WTC11 (cell line): ENCODE data around the gene DTNB. TPM values are rescaled to one million over a fixed set of nuclear protein-coding genes. Genes with fewer than 3 reads are reported as not detected.

Experiments
- ATAC-seq: fragments of 200-7000 bp; cut with Tn5 transposase; 2 replicates; pipeline ENCODE4 v1.10.0; 2021; ENCODE audit warnings: mild to moderate bottlenecking, moderate library complexity
- CTCF ChIA-PET: fragments of 300-600 bp; sonication (Branson Sonifier 250); formaldehyde crosslinking; loops from one replicate; lab custom pipeline; 2021; ENCODE audit warnings: antibody characterized with exemption; lab: Charles Lee
- POLR2A ChIA-PET: fragments of 350-600 bp; sonication (Branson Sonifier 250); formaldehyde crosslinking; loops from one replicate; lab custom pipeline; 2021; ENCODE audit warnings: antibody characterized with exemption; lab: Charles Lee
- DNase-seq: peaks from one replicate; pipeline ENCODE4 v3.0.0; 2021; ENCODE audit warnings: low spot score
- H3K27ac Mint-ChIP-seq: 2 replicates; pipeline ENCODE4 v1.8.0; 2021; ENCODE audit warnings: mixed read lengths
- H3K27me3 Mint-ChIP-seq: 2 replicates; pipeline ENCODE4 v1.8.0; 2021; ENCODE audit warnings: low read depth, mild to moderate bottlenecking, moderate library complexity, mixed read lengths
- H3K36me3 Mint-ChIP-seq: 2 replicates; pipeline ENCODE4 v1.8.0; 2021; ENCODE audit warnings: mixed read lengths
- H3K4me1 Mint-ChIP-seq: 2 replicates; pipeline ENCODE4 v1.8.0; 2022; ENCODE audit warnings: mixed read lengths
- H3K4me3 Mint-ChIP-seq: 2 replicates; pipeline ENCODE4 v1.8.0; 2021; ENCODE audit warnings: mild to moderate bottlenecking, moderate library complexity, mixed read lengths
- H3K9me3 Mint-ChIP-seq: 2 replicates; pipeline ENCODE4 v1.8.0; 2021; ENCODE audit warnings: mixed read lengths
- ATF1 ChIP-seq: sonication (generic); formaldehyde crosslinking; IDR thresholded peaks from 2 replicates; pipeline ENCODE4 v1.8.1; 2023; ENCODE audit warnings: mild to moderate bottlenecking, moderate library complexity, missing genetic modification reagents
- EMX1 ChIP-seq: fragments of 250-450 bp; sonication (Bioruptor Pico); IDR thresholded peaks from 2 replicates; pipeline ENCODE4 v1.8.0; 2021; ENCODE audit warnings: mild to moderate bottlenecking
- KAT7 ChIP-seq: sonication (generic); formaldehyde crosslinking; IDR thresholded peaks from 2 replicates; pipeline ENCODE4 v1.8.1; 2023; ENCODE audit warnings: missing genetic modification reagents, mild to moderate bottlenecking, borderline replicate concordance
- MLX ChIP-seq: sonication (generic); formaldehyde crosslinking; IDR thresholded peaks from 2 replicates; pipeline ENCODE4 v1.8.1; 2023; ENCODE audit warnings: mild to moderate bottlenecking, missing genetic modification reagents, moderate library complexity
- NR1H2 ChIP-seq: sonication (generic); formaldehyde crosslinking; IDR thresholded peaks from 2 replicates; pipeline ENCODE4 v1.9.0; 2021; ENCODE audit warnings: mild to moderate bottlenecking, moderate library complexity, missing genetic modification reagents
- TEAD4 ChIP-seq: sonication (generic); formaldehyde crosslinking; IDR thresholded peaks from 2 replicates; pipeline ENCODE4 v1.8.0; 2022; ENCODE audit warnings: mild to moderate bottlenecking, missing genetic modification reagents
- USF2 ChIP-seq: sonication (generic); formaldehyde crosslinking; IDR thresholded peaks from 2 replicates; pipeline ENCODE4 v1.8.1; 2023; ENCODE audit warnings: mild to moderate bottlenecking, missing genetic modification reagents, moderate library complexity
- total RNA-seq: library from RNA; stranded (reverse); gene quantifications from 3 replicates; pipeline ENCODE4 v1.2.3, GENCODE V29; 2021
- TF ChIP-seq, protein P1 (sequence below): fragments of 250-450 bp; sonication (Bioruptor Pico); IDR thresholded peaks from 2 replicates; pipeline ENCODE4 v1.9.0; 2021; ENCODE audit warnings: moderate library complexity, mild to moderate bottlenecking, inconsistent platforms, borderline replicate concordance
- TF ChIP-seq, protein P2 (sequence below): sonication (generic); formaldehyde crosslinking; IDR thresholded peaks from 2 replicates; pipeline ENCODE4 v1.8.0; 2022; ENCODE audit warnings: missing genetic modification reagents
- TF ChIP-seq, protein P3 (sequence below): sonication (generic); formaldehyde crosslinking; IDR thresholded peaks from 2 replicates; pipeline ENCODE4 v1.8.1; 2023; ENCODE audit warnings: mild to moderate bottlenecking, missing genetic modification reagents
- TF ChIP-seq, protein P4 (sequence below): sonication (generic); formaldehyde crosslinking; IDR thresholded peaks from 2 replicates; pipeline ENCODE4 v1.8.1; 2022; ENCODE audit warnings: mild to moderate bottlenecking, moderate library complexity, missing genetic modification reagents

The DTNB gene
- total RNA-seq, 1 experiment from 2014 or later = 39.9 TPM

DNA sequence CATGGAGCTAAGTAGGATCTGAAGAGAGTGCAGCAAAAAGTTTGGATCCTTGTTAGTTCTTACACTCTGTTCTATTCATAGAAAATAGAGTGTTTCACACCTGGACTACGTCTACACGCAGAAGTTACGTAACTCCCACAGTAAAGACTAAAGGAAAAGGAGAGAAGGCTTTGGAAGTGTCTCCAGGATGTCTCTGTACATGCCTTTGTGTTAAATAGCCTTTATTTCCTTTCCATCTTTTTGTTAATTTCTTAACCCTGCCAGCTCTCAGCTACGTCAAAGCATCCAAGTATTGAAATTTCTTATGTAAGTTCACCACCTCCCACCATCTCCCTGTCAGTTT is 8.4 kb downstream of the DTNB start:
- TF ChIP-seq USF2 (no peak), ATF1 (CRISPR knock-in tag) (no peak), EMX1 (CRISPR knock-in tag) (no peak), NR1H2 (CRISPR knock-in tag) (no peak)
- TF ChIP-seq, protein P1, sequence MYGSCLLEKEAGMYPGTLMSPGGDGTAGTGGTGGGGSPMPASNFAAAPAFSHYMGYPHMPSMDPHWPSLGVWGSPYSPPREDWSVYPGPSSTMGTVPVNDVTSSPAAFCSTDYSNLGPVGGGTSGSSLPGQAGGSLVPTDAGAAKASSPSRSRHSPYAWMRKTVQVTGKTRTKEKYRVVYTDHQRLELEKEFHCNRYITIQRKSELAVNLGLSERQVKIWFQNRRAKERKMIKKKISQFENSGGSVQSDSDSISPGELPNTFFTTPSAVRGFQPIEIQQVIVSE (CRISPR knock-in tag) = no peak
- TF ChIP-seq, protein P2, sequence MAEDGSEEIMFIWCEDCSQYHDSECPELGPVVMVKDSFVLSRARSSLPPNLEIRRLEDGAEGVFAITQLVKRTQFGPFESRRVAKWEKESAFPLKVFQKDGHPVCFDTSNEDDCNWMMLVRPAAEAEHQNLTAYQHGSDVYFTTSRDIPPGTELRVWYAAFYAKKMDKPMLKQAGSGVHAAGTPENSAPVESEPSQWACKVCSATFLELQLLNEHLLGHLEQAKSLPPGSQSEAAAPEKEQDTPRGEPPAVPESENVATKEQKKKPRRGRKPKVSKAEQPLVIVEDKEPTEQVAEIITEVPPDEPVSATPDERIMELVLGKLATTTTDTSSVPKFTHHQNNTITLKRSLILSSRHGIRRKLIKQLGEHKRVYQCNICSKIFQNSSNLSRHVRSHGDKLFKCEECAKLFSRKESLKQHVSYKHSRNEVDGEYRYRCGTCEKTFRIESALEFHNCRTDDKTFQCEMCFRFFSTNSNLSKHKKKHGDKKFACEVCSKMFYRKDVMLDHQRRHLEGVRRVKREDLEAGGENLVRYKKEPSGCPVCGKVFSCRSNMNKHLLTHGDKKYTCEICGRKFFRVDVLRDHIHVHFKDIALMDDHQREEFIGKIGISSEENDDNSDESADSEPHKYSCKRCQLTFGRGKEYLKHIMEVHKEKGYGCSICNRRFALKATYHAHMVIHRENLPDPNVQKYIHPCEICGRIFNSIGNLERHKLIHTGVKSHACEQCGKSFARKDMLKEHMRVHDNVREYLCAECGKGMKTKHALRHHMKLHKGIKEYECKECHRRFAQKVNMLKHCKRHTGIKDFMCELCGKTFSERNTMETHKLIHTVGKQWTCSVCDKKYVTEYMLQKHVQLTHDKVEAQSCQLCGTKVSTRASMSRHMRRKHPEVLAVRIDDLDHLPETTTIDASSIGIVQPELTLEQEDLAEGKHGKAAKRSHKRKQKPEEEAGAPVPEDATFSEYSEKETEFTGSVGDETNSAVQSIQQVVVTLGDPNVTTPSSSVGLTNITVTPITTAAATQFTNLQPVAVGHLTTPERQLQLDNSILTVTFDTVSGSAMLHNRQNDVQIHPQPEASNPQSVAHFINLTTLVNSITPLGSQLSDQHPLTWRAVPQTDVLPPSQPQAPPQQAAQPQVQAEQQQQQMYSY = peak; percentile 74
- ATAC-seq = peak; percentile 10; the same call in 1 of the 2 replicates
- Mint-ChIP-seq H3K36me3 (no peaks in the 10 kb centered on the region), H3K27ac (peak overlapping the region; percentile 68), H3K9me3 (no peaks in the 10 kb centered on the region), H3K27me3 (no peaks in the 10 kb centered on the region), H3K4me3 (no peak overlapping the region), H3K4me1 (peaks cover 31% of the 10 kb centered on the region)
- no peak for DNase-seq
- ChIA-PET CTCF (interaction anchor here (0.6 to 4.7 kb wide), 43 partner anchors 9 to 437 kb away, joined by 3 to 90 read pairs (median 4); partner anchors contain the start of gene ASXL2), POLR2A (interaction anchor here (0.6 to 1.2 kb wide), 4 partner anchors 8 to 350 kb away, joined by 3 to 4 read pairs (median 4); no protein-coding TSS in a partner anchor)

DNA sequence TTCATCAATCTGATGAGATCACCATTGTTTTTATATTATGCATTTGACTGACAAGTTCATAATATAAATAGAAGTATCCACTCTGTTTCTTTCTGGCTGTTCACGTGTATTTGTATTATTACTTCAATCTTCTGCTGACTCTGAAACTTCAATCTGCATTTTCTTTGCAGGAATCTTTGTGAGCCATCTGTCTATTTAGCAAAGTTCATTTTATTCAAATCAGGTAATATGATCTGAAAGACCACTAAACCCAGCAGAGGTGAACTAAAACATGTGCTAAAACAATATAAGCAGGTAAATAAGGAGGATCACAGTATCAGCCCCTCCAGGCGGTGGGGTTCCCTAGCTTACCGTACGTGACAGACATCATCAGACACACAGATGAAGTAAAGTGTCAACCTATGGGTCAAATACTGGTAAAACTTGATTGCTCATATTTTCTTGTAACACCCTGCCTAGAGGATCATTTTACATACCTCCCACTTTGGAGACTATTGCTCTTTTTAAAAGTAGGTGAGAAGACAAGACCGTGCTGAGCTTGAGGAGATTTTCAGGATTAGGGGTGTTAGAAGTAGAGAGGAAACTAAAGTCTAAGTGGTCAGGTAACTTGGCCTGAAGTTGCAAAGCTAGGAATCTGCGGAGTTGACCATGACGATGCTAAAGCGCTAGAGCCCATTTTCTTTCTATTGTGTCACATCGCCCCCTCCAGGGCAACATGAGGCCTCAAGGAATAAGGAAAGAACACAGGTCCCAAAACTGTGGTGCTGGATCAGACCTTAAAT is 9.0 kb downstream of the DTNB start:
- peak overlapping the region; percentile 68 for H3K27ac Mint-ChIP-seq
- ATAC-seq (peak; percentile 92), DNase-seq (peak; percentile 69)
- ChIA-PET POLR2A (interaction anchor here (0.6 to 1.2 kb wide), 4 partner anchors 9 to 350 kb away, joined by 3 to 4 read pairs (median 4); no protein-coding TSS in a partner anchor), CTCF (interaction anchor here (0.6 to 4.7 kb wide), 48 partner anchors 10 to 636 kb away, joined by 3 to 90 read pairs (median 4); partner anchors contain the start of gene ASXL2)
- no peaks in the 10 kb centered on the region for H3K27me3 Mint-ChIP-seq
- no peak for TF ChIP-seq KAT7 (CRISPR knock-in tag)
- H3K4me1 Mint-ChIP-seq = peaks cover 26% of the 10 kb centered on the region
- no peak overlapping the region; the same call in 1 of the 2 replicates for H3K4me3 Mint-ChIP-seq
- no peaks in the 10 kb centered on the region for H3K36me3 Mint-ChIP-seq
- no peaks in the 10 kb centered on the region for H3K9me3 Mint-ChIP-seq

DNA sequence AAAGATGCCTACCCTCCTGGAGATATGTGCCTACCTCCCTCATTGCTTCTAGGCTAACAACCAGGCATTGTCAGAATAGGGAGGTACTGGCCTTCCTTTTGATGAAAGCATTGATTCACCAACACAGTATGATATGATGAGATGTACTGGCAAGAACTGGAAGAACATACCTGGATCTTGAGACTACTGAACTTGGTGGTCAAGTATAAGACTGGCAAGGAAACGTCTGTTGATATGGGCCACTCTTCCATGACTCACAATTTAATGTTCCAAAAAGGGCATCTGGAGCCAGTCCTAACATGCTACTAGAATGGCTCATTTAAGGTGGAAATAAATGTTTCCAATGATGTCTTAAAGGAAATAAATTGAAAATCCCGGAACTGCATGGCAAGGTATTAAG is 18.1 kb downstream of the DTNB start:
- Mint-ChIP-seq H3K27me3 (no peaks in the 10 kb centered on the region), H3K27ac (no peak overlapping the region), H3K9me3 (no peaks in the 10 kb centered on the region), H3K36me3 (peaks cover 7% of the 10 kb centered on the region; the same call in 1 of the 2 replicates), H3K4me1 (0 out of 2 replicates have a peak, but pooled peaks cover 5% of the 10 kb centered on the region), H3K4me3 (no peak overlapping the region)
- ATAC-seq = no peak
- ChIA-PET CTCF (no interaction called here), POLR2A (no interaction called here)
- TF ChIP-seq, protein P3, sequence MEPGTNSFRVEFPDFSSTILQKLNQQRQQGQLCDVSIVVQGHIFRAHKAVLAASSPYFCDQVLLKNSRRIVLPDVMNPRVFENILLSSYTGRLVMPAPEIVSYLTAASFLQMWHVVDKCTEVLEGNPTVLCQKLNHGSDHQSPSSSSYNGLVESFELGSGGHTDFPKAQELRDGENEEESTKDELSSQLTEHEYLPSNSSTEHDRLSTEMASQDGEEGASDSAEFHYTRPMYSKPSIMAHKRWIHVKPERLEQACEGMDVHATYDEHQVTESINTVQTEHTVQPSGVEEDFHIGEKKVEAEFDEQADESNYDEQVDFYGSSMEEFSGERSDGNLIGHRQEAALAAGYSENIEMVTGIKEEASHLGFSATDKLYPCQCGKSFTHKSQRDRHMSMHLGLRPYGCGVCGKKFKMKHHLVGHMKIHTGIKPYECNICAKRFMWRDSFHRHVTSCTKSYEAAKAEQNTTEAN (CRISPR knock-in tag) = no peak
- DNase-seq = no peak

- CTCF ChIA-PET = no interaction called here
- 0 out of 2 replicates have a peak, but pooled peaks cover 5% of the 10 kb centered on the region for H3K4me1 Mint-ChIP-seq
- no peak overlapping the region for H3K4me3 Mint-ChIP-seq
- no peaks in the 10 kb centered on the region for H3K9me3 Mint-ChIP-seq
- H3K27ac Mint-ChIP-seq = no peak overlapping the region
- TF ChIP-seq, protein P2 = no peak
- TF ChIP-seq, protein P4, sequence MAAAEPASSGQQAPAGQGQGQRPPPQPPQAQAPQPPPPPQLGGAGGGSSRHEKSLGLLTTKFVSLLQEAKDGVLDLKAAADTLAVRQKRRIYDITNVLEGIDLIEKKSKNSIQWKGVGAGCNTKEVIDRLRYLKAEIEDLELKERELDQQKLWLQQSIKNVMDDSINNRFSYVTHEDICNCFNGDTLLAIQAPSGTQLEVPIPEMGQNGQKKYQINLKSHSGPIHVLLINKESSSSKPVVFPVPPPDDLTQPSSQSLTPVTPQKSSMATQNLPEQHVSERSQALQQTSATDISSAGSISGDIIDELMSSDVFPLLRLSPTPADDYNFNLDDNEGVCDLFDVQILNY = no peak
- TF ChIP-seq ATF1 (CRISPR knock-in tag) = no peak
- no peak for TF ChIP-seq MLX (CRISPR knock-in tag)
- TF ChIP-seq TEAD4 = no peak
- no peak for ATAC-seq
- H3K36me3 Mint-ChIP-seq = peaks cover 7% of the 10 kb centered on the region; the same call in 1 of the 2 replicates
- POLR2A ChIA-PET = no interaction called here
- no peaks in the 10 kb centered on the region for H3K27me3 Mint-ChIP-seq
- DNase-seq = no peak
Observed at GRCh38 chr2:25654801-25655200, 18.6 kb downstream of the DTNB start.
